Measurements from ENCODE around the gene PMPCA.

Gene PMPCA

GRCh38 chr9:136374183-136374575 lies 36.3 kb upstream of the PMPCA start:
- DNase-seq: no peak

DNA sequence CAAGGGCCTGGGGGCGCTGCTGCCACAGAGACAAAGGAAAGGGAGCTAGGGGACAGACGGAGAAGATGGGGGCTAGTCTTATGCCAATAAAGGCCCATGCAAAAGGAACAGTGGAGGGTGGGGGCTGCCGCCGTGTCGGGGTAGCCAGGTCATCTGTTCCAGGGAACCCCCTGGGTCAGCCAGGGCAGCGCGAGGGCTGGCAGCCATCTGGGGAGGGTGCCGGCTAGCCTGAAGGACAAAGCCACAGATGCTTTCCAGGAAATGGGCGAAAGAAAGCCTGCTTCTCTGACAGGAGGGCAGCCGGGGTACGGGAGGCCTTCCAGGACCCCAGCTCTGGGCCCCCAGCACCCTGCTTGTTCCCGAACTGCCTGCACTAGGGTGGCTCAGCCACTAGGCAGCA lies 35.4 kb upstream of the PMPCA start:
- no peak for DNase-seq

GRCh38 chr9:136376457-136376856 lies 34.0 kb upstream of the PMPCA start:
- DNase-seq: no peak

- DNase-seq: peak; percentile 27 to 52 (median 49)
Observed at GRCh38 chr9:136377341-136378169, 32.9 kb upstream of the PMPCA start.

GRCh38 chr9:136378170-136379002 lies 32.1 kb upstream of the PMPCA start:
- DNase-seq: no peak

GRCh38 chr9:136379003-136379287 lies 31.5 kb upstream of the PMPCA start:
- DNase-seq: no peak

GRCh38 chr9:136379401-136379800 lies 31.1 kb upstream of the PMPCA start:
- no peak for DNase-seq

DNA sequence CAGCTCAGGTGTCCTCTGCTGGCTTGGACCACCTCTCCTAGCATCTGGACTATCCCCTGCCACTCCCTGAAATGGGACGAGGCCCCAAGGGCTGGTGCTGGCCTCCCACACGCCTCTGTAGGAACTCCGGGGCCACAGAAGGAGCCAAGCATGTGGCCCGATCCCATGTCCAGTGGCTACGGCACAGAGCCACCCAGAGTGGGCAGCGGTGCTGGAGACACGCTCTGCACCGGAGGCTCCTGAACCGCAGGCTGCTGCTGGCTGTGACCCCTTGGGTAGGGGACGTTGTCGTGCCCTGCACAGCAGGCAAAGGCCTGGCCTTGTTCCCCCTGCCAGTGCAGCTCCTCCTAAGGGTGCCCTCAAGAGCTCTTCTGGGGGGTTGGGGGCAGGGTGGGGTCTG lies 30.6 kb upstream of the PMPCA start:
- no peak for DNase-seq

GRCh38 chr9:136380381-136380780 lies 30.1 kb upstream of the PMPCA start:
- no peak for DNase-seq

DNA sequence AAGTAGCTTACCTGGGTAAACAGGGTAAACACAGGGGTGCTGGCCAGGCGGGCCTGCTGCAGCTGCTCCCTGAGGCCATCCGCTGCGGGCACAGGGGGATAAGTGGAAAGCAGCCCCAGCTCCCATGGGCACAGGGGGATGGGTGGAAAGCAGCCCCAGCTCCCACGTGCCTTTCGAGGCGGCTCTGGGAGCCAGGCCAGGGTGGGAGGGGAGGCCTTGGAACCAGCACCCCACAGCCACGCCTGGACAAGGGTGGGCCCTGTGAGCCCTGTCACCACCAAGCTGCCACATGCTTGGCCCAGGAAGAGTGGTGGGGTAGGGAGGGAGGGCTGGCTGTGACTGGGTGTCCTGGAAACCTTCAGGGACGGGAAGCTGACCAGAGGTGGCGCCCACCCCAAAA lies 29.1 kb upstream of the PMPCA start:
- DNase-seq: no peak

GRCh38 chr9:136381966-136382513 lies 28.4 kb upstream of the PMPCA start:
- DNase-seq: no peak

- no peak for DNase-seq
Observed at GRCh38 chr9:136383436-136383835, 27.0 kb upstream of the PMPCA start.

DNA sequence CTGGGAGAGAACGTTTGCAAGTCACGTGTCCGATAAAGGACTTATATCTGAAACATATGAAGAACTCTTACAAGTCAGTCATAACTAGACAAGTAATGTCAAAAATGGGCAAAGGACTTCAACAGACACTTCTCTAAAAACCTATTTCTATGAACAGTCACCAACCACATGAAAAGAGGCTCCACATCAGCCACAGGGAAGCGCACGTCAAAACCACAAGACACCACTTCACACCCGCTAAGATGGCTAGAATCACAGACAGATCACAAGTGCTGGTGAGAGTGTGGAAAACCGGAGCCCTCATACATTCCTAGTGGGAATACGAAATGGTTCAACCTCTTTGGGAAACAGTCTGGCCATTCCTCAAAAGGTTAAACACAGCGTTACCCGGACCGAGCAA lies 25.4 kb upstream of the PMPCA start:
- peak in 1 of 3 donors; percentile 6 for DNase-seq

GRCh38 chr9:136386018-136386417 lies 24.4 kb upstream of the PMPCA start:
- peak; percentile 42 to 68 (median 46) for DNase-seq

DNA sequence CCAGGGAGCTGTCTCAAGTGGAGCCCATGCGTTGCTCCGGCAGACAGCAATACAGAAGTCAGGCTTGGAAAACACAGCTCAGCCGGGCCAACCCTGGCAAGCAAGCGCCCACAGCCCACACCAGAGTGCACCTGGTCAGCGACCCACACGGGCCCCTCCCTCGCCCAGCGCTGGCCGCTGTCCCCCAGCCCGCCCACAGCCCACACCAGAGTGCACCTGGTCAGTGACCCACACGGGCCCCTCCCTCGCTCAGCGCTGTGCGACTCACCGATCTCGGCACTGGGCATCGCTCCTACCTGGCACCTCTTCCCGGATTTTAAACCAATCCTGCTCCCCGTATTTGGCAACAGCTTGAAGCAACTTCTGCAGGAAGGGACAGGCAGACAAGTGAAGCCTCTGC lies 23.2 kb upstream of the PMPCA start:
- no peak for DNase-seq

- DNase-seq: no peak
Observed at GRCh38 chr9:136389396-136389795, 21.1 kb upstream of the PMPCA start.

DNA sequence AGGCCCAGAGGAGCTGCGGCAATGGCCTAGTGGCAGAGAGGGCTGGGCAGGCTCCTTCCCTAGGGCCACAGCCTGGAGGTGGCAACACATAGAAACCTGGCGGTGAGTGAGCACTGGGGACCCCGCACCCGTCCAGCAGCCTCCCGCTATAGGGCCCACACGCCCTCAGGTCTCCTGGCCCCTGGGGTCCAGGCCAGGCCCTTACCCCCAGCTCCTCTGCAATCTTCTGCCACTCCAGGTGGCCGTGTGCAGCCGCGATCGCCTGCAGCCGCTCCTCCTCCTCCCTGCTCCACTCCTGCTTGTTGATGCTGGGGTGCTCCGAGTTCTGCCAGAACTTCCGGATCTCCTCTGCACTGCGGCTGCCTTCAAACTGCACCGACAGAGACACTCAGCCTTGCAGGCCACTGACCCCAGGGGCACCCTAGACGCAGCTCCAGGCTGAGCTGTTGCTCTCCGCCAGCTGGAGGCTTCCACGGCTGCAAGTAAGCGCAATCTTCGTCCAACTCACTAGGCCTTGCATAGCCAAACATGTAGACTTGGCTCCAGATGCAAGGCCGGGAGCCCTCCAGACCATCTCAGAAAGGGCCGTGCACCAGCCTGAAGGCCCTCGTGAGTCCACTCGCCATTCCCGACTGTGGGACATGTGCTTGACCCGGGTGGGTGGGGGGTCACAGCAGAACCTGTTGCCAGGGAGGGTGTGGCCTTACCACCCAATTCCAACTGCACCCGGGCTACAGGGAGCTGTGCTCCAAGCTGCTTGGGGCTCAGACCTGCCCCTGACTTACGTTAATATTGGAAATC lies 18.5 kb upstream of the PMPCA start:
- DNase-seq: no peak

DNA sequence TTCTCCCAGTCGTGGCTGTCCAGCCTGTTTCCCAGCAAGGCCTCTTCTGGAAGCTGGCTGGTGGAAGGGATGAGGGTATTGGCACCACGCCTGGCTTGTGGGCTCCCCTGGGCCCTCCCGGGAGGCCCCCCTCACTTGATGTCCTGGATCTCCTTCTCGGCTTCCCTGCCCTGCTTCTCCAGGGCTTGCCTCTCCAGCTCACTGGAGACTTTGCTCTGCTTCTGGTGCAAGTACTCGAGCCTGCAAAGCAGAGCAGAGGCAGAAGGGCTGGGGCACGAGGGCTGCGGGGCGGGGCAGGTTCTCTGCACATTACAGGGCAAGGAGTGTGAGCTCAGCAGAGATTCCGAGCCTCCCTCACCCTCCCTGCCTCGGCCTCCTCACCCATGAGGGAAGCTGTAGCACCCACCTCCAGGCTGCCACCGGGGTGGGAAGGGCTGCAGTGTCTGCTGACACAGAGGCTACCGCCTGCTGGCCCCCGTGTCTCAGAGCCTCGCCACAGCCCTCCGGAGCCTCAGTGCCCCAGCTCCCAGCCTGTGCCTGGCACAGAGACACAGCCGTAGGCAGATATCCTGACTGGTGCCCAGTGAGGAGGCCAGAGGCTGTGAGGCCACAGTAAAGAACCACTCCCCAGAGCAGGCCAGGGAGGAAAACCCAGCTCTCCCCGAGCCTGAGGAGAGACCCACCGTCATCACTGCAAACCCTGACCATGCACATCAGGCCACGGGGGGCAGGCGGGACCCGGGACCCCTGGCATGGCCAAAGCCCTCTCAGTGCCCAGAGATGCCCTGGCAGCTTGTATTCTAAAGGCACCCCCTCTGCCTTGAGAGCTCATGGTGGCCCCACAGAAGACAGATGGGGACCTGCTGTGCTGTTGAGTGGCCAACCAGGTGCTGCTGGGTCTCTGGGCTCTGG lies 17.7 kb upstream of the PMPCA start:
- no peak for DNase-seq

GRCh38 chr9:136393531-136393930 lies 16.9 kb upstream of the PMPCA start:
- no peak for DNase-seq

GRCh38 chr9:136394312-136395019 lies 16.0 kb upstream of the PMPCA start:
- DNase-seq: no peak

GRCh38 chr9:136395020-136395340 lies 15.5 kb upstream of the PMPCA start:
- DNase-seq: no peak

All from suppressor macrophage treated with lipopolysaccharide for 1 hour (primary cell).